Prostate gland (tissue), 2 donors: ENCODE data around the gene COL6A5.

Experiments
- POLR2A ChIP-seq: fragments of 450-650 bp; IDR thresholded peaks from one replicate; pipeline ENCODE4 v1.6.1; 2016; ENCODE audit warnings: antibody characterized with exemption, mild to moderate bottlenecking
- TF ChIP-seq, protein P1 (sequence below), 4 experiments: fragments of 200-600 bp in 2 of 4; fragments of 450-650 bp in 2 of 4; sonication (generic) in 2 of 4; IDR thresholded peaks; 1 replicate in 3 of 4; 2 replicates in 1 of 4; pipeline ENCODE4 v1.5.1; 2016 to 2019; ENCODE audit warnings: antibody characterized with exemption in 4 of 4, mild to moderate bottlenecking in 2 of 4, moderate library complexity in 2 of 4

DNA sequence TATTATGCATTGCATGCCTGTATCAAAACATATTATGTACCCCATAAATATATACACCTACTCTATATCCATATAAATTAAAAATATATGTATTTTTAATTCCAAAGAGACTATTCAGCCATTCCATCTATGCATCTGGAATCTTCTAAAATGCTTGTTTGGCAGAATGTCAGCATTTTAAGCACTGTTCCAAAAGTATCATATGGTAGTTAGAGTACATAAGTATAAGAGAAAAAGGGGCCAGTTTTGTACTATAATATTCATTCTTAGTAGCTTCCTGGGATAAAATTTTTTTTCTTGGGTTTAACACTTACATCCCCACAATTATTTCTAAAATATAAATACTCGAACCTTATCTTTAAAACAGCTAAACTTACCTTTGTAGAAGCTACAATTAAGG lies 111.1 kb downstream of the COL6A5 start:
- no peak for TF ChIP-seq POLR2A
- TF ChIP-seq, protein P1, sequence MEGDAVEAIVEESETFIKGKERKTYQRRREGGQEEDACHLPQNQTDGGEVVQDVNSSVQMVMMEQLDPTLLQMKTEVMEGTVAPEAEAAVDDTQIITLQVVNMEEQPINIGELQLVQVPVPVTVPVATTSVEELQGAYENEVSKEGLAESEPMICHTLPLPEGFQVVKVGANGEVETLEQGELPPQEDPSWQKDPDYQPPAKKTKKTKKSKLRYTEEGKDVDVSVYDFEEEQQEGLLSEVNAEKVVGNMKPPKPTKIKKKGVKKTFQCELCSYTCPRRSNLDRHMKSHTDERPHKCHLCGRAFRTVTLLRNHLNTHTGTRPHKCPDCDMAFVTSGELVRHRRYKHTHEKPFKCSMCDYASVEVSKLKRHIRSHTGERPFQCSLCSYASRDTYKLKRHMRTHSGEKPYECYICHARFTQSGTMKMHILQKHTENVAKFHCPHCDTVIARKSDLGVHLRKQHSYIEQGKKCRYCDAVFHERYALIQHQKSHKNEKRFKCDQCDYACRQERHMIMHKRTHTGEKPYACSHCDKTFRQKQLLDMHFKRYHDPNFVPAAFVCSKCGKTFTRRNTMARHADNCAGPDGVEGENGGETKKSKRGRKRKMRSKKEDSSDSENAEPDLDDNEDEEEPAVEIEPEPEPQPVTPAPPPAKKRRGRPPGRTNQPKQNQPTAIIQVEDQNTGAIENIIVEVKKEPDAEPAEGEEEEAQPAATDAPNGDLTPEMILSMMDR (IDR thresholded peaks at IDR 0.05): no peak
